Cardiac muscle cell (in vitro differentiated cells and primary cell): Measurements from ENCODE around the gene GNA12. TPM values are rescaled to one million over a fixed set of nuclear protein-coding genes. Genes with fewer than 3 reads are reported as not detected.
"Not testable (repeated sequence)": the region's sequence is repeated elsewhere in the genome, so short reads cannot be mapped to it uniquely, and the experiment has no call there.

ENCODE experiments used
- DNase-seq, 2 donors: peaks; one replicate each; pipeline versions ENCODE4 v3.0.0 to v3.0.0-alpha.2; 2010 to 2017; ENCODE audit warnings: low read depth in 1 of 2, low spot score in 1 of 2
- H3K27ac ChIP-seq: fragments of 200-600 bp; sonication (generic); 2 replicates; pipeline ENCODE4 v1.5.1; 2016
- H3K27me3 ChIP-seq: fragments of 200-600 bp; sonication (generic); 2 replicates; pipeline ENCODE4 v1.6.0; 2016; ENCODE audit warnings: control low read depth
- H3K36me3 ChIP-seq: fragments of 200-600 bp; sonication (generic); 2 replicates; pipeline ENCODE4 v1.5.1; 2016; ENCODE audit warnings: control low read depth
- H3K4me1 ChIP-seq: fragments of 200-600 bp; sonication (generic); 2 replicates; pipeline ENCODE4 v1.8.1; 2017; ENCODE audit warnings: low read depth, mild to moderate bottlenecking, mixed run types
- H3K4me3 ChIP-seq: fragments of 200-600 bp; sonication (generic); 2 replicates; pipeline ENCODE4 v1.5.1; 2016; ENCODE audit warnings: mild to moderate bottlenecking
- H3K9me3 ChIP-seq: fragments of 200-600 bp; sonication (generic); 2 replicates; pipeline ENCODE4 v1.5.1; 2017; ENCODE audit warnings: low read depth, mild to moderate bottlenecking, control low read depth
- polyA plus RNA-seq: library from polyadenylated mRNA; unstranded; fragments of >200 nt; fragmentation: Nextera tagmentation; extraction: Ambion mirVana; gene quantifications from 2 replicates; pipeline ENCODE4 v1.2.1, GENCODE V29; 2016
- total RNA-seq: library from RNA; depleted of rRNA; stranded (reverse); fragments of >200 nt; gene quantifications from 2 replicates; pipeline ENCODE4 v1.2.3, GENCODE V29; 2016
- TF ChIP-seq, protein P1 (sequence below): IDR thresholded peaks from 2 replicates; pipeline ENCODE4 v1.5.1; 2012; ENCODE audit warnings: low read depth, mild to moderate bottlenecking, low read length

The GNA12 gene
- total and polyA plus RNA-seq, 2 experiments from 2014 or later = 54.4 to 59.1 TPM

DNA sequence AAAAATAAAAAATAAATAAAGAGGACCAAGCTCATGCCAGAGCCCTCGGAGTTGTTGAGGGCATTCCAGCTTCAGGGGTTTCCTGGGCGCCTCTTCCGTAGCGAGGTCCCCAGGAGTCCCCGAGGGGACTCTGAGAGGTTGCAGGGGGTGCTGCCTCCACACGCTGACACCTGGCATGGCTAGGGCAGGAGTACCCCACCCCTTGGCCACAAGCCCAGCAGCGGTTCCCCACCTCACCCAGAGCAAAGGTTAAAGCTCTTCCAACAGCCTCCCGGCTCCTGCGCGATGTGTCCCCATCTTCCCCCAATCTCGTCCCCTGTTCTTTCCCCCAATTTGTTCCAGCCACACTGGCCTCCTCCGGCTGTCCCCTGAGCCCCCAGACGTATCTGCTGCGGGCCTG lies 151.6 kb downstream of the GNA12 start:
- Histone ChIP-seq H3K27me3 (peaks cover 30% of the 10 kb centered on the region), H3K4me3 (no peak overlapping the region), H3K27ac (no peak overlapping the region), H3K36me3 (no peaks in the 10 kb centered on the region), H3K9me3 (no peaks in the 10 kb centered on the region), H3K4me1 (no peaks in the 10 kb centered on the region)
- TF ChIP-seq, protein P1, sequence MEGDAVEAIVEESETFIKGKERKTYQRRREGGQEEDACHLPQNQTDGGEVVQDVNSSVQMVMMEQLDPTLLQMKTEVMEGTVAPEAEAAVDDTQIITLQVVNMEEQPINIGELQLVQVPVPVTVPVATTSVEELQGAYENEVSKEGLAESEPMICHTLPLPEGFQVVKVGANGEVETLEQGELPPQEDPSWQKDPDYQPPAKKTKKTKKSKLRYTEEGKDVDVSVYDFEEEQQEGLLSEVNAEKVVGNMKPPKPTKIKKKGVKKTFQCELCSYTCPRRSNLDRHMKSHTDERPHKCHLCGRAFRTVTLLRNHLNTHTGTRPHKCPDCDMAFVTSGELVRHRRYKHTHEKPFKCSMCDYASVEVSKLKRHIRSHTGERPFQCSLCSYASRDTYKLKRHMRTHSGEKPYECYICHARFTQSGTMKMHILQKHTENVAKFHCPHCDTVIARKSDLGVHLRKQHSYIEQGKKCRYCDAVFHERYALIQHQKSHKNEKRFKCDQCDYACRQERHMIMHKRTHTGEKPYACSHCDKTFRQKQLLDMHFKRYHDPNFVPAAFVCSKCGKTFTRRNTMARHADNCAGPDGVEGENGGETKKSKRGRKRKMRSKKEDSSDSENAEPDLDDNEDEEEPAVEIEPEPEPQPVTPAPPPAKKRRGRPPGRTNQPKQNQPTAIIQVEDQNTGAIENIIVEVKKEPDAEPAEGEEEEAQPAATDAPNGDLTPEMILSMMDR = no peak
- no peak for DNase-seq

DNA sequence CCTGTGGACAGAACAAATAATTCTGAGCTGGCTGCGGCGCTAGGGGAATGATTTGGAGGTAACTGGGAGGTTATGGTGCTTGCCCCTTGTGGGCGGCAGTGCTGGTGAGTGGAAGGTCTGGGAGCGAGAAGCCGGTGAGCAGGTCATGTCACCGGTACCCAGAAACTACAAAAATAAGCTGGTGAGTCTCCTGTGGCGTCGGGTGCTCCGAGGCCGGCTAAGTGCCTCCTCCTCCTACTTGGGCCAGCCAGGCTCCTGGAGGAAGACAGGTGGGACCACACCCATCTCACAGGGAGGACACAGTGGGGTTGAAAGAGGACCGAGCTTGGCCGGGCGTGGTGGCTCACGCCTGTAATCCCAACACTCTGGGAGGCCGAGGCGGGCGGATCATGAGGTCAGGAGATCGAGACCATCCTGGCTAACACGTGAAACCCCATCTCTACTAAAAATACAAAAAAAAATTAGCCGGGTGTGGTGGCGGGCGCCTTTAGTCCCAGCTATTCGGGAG lies 152.1 kb downstream of the GNA12 start:
- H3K4me1 ChIP-seq, DNase-seq, H3K36me3 ChIP-seq: not testable (repeated sequence)

DNA sequence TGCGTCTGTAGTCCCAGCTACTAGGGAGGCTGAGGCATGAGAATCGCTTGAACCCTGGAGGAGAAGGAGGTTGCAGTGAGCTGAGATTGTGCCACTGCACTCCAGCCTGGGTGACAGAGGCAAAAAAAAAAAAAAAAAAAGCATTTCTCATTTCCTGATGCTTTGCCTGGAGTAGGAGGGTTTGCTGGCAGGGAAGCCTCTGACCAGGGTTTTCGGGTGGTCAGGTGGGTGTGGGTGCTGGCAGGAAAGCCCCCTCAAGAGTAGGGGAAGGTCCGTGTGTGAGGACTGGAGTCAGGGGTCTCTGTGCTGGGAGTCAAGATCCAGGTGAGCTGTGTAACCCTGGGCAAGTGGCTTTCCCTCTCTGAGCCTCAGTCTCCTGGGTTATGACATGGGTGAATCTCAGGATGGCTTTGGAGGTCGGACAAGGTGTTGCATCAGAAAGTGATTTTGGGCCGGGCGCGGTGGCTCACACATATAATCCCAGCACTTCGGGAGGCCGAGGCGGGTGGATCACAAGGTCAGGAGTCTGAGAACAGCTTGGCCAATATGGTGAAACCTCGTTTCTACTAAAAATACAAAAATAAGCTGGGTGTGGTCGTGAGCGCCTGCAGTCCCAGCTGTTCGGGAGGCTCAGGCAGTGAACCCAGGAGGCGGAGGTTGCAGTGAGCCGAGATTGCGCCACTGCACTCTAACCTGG lies 152.9 kb downstream of the GNA12 start:
- H3K36me3 ChIP-seq = no peaks in the 10 kb centered on the region
- DNase-seq = no peak
- no peaks in the 10 kb centered on the region for H3K4me1 ChIP-seq
- peaks cover 44% of the 10 kb centered on the region for H3K27me3 ChIP-seq
- H3K4me3 ChIP-seq = no peak overlapping the region
- no peaks in the 10 kb centered on the region for H3K9me3 ChIP-seq
- no peak overlapping the region for H3K27ac ChIP-seq
- TF ChIP-seq, protein P1 = no peak

More for the DNA sequence above, 152.1 kb downstream of the GNA12 start:
- not testable (repeated sequence) for H3K9me3 ChIP-seq, H3K27ac ChIP-seq, H3K4me3 ChIP-seq
- H3K27me3 ChIP-seq = peaks cover 36% of the 10 kb centered on the region

DNA sequence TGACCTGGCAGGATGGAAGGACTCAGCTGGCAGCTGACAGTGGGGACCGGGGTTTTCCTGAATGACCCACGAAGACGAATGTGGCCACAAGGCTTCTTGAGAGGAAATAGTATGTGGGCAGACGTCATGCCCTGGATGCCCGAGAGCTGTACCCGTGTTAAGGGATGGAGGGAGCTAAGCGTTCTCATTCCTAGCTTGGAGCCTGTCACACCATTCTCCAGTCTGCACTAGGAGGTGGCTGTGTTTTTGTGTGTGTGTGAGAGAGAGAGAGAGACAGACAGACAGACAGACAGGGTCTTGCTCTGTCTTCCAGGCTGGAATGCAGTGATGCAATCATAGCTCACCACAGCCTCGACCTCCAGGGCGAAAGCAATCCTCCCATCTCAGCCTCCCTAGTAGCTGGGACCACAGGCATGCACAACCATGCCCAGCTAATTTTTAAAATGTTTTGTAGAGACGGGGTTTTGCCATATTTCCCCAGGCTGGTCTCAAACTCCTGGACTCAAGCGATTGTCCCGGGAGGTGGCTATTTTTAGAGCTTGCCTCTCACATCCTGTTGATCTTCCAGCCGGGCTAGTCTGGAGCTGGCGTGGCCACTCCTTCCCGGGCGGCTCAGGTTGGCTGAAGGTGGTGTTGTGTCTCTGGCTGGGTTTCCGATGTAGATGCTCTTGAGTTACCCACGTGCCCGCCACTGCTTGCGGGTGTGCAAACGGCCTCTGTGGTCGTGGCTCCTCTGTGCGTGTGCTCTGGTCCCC lies 154.0 kb downstream of the GNA12 start:
- no peaks in the 10 kb centered on the region for H3K36me3 ChIP-seq
- TF ChIP-seq, protein P1 = no peak
- H3K4me3 ChIP-seq = no peak overlapping the region
- H3K4me1 ChIP-seq = no peaks in the 10 kb centered on the region
- H3K27me3 ChIP-seq = peaks cover 52% of the 10 kb centered on the region
- peak in 1 of 2 donors; percentile 63 for DNase-seq
- no peak overlapping the region for H3K27ac ChIP-seq
- no peaks in the 10 kb centered on the region for H3K9me3 ChIP-seq

GRCh38 chr7:2689343-2689847 lies 154.7 kb downstream of the GNA12 start:
- H3K27me3 ChIP-seq = peaks cover 52% of the 10 kb centered on the region
- TF ChIP-seq, protein P1 = no peak
- H3K4me1 ChIP-seq = no peaks in the 10 kb centered on the region
- H3K9me3 ChIP-seq = no peaks in the 10 kb centered on the region
- DNase-seq = no peak
- H3K27ac ChIP-seq = no peak overlapping the region
- no peak overlapping the region for H3K4me3 ChIP-seq
- H3K36me3 ChIP-seq = no peaks in the 10 kb centered on the region
